HepG2 (cell line): ENCODE measurements around the gene MTRF1. TPM values are rescaled to one million over a fixed set of nuclear protein-coding genes. Genes with fewer than 3 reads are reported as not detected.

Experiments used
- EED ChIP-seq: sonication (generic); formaldehyde crosslinking; IDR thresholded peaks from 2 replicates; pipeline ENCODE4 v1.5.0; 2020; ENCODE audit warnings: mild to moderate bottlenecking, missing genetic modification reagents
- HNRNPUL1 ChIP-seq: fragments of 200-400 bp; formaldehyde crosslinking; IDR thresholded peaks from 2 replicates; pipeline ENCODE4 v1.6.1; 2017; ENCODE audit warnings: low read depth, mild to moderate bottlenecking, low read length, moderate library complexity
- KAT2B ChIP-seq: fragments of 150-350 bp; IDR thresholded peaks from 2 replicates; pipeline ENCODE4 v1.6.1; 2014; ENCODE audit warnings: low read depth, low read length, borderline replicate concordance
- MED1 ChIP-seq: sonication (generic); formaldehyde crosslinking; IDR thresholded peaks from 2 replicates; pipeline ENCODE4 v1.4.0; 2020; ENCODE audit warnings: missing genetic modification reagents
- MIXL1 ChIP-seq: IDR thresholded peaks from 2 replicates; pipeline ENCODE4 v1.6.1; 2016
- PHF21A ChIP-seq: sonication (generic); formaldehyde crosslinking; IDR thresholded peaks from 2 replicates; pipeline ENCODE4 v1.5.0; 2020; ENCODE audit warnings: mild to moderate bottlenecking, missing genetic modification reagents
- POLR2AphosphoS2 ChIP-seq: IDR thresholded peaks from 2 replicates; pipeline ENCODE4 v1.6.1; 2011; ENCODE audit warnings: low read depth, low read length, improper control_type of control experiment
- TBX2 ChIP-seq: sonication (generic); formaldehyde crosslinking; IDR thresholded peaks from 2 replicates; pipeline ENCODE4 v1.5.0; 2020; ENCODE audit warnings: missing genetic modification reagents, mild to moderate bottlenecking, borderline replicate concordance
- ZNF12 ChIP-seq: sonication (generic); formaldehyde crosslinking; IDR thresholded peaks from 2 replicates; pipeline ENCODE4 v1.5.0; 2020; ENCODE audit warnings: missing genetic modification reagents
- ZNF124 ChIP-seq: sonication (generic); formaldehyde crosslinking; IDR thresholded peaks from 2 replicates; pipeline ENCODE4 v1.4.0; 2020; ENCODE audit warnings: missing genetic modification reagents
- ZNF292 ChIP-seq: sonication (generic); formaldehyde crosslinking; IDR thresholded peaks from 2 replicates; pipeline ENCODE4 v1.8.1; 2022; ENCODE audit warnings: mild to moderate bottlenecking, low read depth, missing genetic modification reagents, borderline replicate concordance
- ZNF331 ChIP-seq: sonication (generic); formaldehyde crosslinking; IDR thresholded peaks from 2 replicates; pipeline ENCODE4 v1.4.0; 2020; ENCODE audit warnings: missing genetic modification reagents
- ZNF33B ChIP-seq: sonication (generic); formaldehyde crosslinking; IDR thresholded peaks from 2 replicates; pipeline ENCODE4 v1.5.1; 2020; ENCODE audit warnings: mild to moderate bottlenecking, missing genetic modification reagents
- ZNF382 ChIP-seq: sonication (generic); formaldehyde crosslinking; IDR thresholded peaks from 2 replicates; pipeline ENCODE4 v1.5.0; 2020; ENCODE audit warnings: missing genetic modification reagents, mild to moderate bottlenecking, borderline replicate concordance
- ZNF816 ChIP-seq: sonication (generic); formaldehyde crosslinking; IDR thresholded peaks from 2 replicates; pipeline ENCODE4 v1.8.0; 2022; ENCODE audit warnings: missing genetic modification reagents, mild to moderate bottlenecking, borderline replicate concordance
- polyA plus RNA-seq, 8 experiments: library from polyadenylated mRNA; depleted of rRNA in 3 of 8; stranded (reverse) in 7 of 8; unstranded in 1 of 8; fragments of >200 nt; fragmentation: Illumina TruSeq in 4 of 8; extraction: Trizol in 4 of 8; gene quantifications; 2 replicates each; pipeline versions ENCODE4 v1.2.1 to v1.2.3, GENCODE V29; 2011 to 2016; ENCODE audit warnings: low read depth in 4 of 8, missing spikeins in 1 of 8, mixed read lengths in 1 of 8; ENCODE audit not compliant: insufficient read depth in 1 of 8
- total RNA-seq, 5 experiments: library from RNA; depleted of rRNA; stranded (reverse); fragments of >200 nt; fragmentation: Illumina TruSeq; extraction: Trizol; gene quantifications; 2 replicates each; pipeline ENCODE4 v1.2.3, GENCODE V29; 2016; ENCODE audit warnings: low read depth in 1 of 5
- TF ChIP-seq, protein P1 (sequence below): sonication (generic); formaldehyde crosslinking; IDR thresholded peaks from 2 replicates; pipeline ENCODE4 v1.4.0; 2020; ENCODE audit warnings: missing genetic modification reagents
- TF ChIP-seq, protein P2 (sequence below): IDR thresholded peaks from 2 replicates; pipeline ENCODE4 v1.6.1; 2016; ENCODE audit warnings: missing genetic modification reagents, missing compliant biosample characterization
- TF ChIP-seq, protein P3 (sequence below): sonication (generic); formaldehyde crosslinking; IDR thresholded peaks from 2 replicates; pipeline ENCODE4 v1.5.1; 2020; ENCODE audit warnings: mild to moderate bottlenecking, moderate library complexity, missing genetic modification reagents
- TF ChIP-seq, protein P4 (sequence below): sonication (generic); formaldehyde crosslinking; IDR thresholded peaks from 2 replicates; pipeline ENCODE4 v1.4.0; 2020; ENCODE audit warnings: mild to moderate bottlenecking, missing genetic modification reagents
- TF ChIP-seq, protein P5 (sequence below): IDR thresholded peaks from 2 replicates; pipeline ENCODE4 v1.6.1; 2016

MTRF1 gene
- total and polyA plus RNA-seq, 2 of the 13 experiments (the other 11 are each of a cell fraction or from before 2014, with no cell fraction given), result 21.6 to 27.2 TPM

DNA sequence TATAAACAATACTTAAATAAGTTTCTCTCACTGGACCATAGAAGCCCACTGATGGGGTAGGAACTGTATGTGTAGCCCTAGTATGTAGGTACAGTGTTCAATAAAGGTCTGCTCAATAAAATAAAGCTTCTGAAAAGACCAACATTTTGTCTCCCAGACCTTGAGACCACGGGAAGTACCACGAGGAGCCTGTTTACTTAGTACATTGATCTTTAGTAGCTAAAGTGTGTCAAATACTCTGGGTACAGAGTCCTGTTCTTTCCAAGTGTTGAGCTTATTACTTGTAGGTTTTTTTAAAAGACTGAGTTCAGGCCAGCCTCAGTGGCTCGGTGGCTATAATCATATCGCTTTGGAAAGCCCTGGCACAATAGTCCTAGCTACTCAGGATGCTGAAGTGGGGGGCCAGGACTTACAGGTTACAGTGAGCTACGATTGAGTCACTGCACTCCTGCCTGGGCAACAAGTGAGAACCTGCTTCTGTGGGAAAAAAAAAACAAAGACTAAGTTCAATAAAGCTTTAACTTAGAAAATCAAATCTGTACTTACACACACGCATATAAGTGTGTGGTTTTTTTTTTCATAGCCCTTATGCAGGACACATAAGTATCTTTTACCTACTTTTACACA, 3.4 kb downstream of the MTRF1 start (continued):
- TF ChIP-seq, protein P1, sequence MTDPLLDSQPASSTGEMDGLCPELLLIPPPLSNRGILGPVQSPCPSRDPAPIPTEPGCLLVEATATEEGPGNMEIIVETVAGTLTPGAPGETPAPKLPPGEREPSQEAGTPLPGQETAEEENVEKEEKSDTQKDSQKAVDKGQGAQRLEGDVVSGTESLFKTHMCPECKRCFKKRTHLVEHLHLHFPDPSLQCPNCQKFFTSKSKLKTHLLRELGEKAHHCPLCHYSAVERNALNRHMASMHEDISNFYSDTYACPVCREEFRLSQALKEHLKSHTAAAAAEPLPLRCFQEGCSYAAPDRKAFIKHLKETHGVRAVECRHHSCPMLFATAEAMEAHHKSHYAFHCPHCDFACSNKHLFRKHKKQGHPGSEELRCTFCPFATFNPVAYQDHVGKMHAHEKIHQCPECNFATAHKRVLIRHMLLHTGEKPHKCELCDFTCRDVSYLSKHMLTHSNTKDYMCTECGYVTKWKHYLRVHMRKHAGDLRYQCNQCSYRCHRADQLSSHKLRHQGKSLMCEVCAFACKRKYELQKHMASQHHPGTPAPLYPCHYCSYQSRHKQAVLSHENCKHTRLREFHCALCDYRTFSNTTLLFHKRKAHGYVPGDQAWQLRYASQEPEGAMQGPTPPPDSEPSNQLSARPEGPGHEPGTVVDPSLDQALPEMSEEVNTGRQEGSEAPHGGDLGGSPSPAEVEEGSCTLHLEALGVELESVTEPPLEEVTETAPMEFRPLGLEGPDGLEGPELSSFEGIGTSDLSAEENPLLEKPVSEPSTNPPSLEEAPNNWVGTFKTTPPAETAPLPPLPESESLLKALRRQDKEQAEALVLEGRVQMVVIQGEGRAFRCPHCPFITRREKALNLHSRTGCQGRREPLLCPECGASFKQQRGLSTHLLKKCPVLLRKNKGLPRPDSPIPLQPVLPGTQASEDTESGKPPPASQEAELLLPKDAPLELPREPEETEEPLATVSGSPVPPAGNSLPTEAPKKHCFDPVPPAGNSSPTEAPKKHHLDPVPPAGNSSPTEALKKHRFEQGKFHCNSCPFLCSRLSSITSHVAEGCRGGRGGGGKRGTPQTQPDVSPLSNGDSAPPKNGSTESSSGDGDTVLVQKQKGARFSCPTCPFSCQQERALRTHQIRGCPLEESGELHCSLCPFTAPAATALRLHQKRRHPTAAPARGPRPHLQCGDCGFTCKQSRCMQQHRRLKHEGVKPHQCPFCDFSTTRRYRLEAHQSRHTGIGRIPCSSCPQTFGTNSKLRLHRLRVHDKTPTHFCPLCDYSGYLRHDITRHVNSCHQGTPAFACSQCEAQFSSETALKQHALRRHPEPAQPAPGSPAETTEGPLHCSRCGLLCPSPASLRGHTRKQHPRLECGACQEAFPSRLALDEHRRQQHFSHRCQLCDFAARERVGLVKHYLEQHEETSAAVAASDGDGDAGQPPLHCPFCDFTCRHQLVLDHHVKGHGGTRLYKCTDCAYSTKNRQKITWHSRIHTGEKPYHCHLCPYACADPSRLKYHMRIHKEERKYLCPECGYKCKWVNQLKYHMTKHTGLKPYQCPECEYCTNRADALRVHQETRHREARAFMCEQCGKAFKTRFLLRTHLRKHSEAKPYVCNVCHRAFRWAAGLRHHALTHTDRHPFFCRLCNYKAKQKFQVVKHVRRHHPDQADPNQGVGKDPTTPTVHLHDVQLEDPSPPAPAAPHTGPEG (CRISPR knock-in tag), result no peak
- TF ChIP-seq ZNF382 (CRISPR knock-in tag) (no peak), EED (CRISPR knock-in tag) (no peak), POLR2AphosphoS2 (no peak), ZNF12 (0 out of 2 replicates have a peak, but pooled peaks have one; percentile 18), KAT2B (peak; percentile 55; the same call in 1 of the 2 replicates), ZNF124 (CRISPR knock-in tag) (no peak), ZNF33B (CRISPR knock-in tag) (no peak), MED1 (peak; percentile 48; the same call in 1 of the 2 replicates), ZNF816 (CRISPR knock-in tag) (no peak; the same call in 1 of the 2 replicates), HNRNPUL1 (no peak), MIXL1 (CRISPR knock-in tag) (peak; percentile 74), TBX2 (CRISPR knock-in tag) (peak; percentile 24; the same call in 1 of the 2 replicates), ZNF292 (CRISPR knock-in tag) (peak; percentile 38; the same call in 1 of the 2 replicates), ZNF331 (CRISPR knock-in tag) (0 out of 2 replicates have a peak, but pooled peaks have one; percentile 47), PHF21A (peak; percentile 36; the same call in 1 of the 2 replicates)
- TF ChIP-seq, protein P2, sequence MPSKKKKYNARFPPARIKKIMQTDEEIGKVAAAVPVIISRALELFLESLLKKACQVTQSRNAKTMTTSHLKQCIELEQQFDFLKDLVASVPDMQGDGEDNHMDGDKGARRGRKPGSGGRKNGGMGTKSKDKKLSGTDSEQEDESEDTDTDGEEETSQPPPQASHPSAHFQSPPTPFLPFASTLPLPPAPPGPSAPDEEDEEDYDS (CRISPR knock-in tag), result no peak
- TF ChIP-seq, protein P3, sequence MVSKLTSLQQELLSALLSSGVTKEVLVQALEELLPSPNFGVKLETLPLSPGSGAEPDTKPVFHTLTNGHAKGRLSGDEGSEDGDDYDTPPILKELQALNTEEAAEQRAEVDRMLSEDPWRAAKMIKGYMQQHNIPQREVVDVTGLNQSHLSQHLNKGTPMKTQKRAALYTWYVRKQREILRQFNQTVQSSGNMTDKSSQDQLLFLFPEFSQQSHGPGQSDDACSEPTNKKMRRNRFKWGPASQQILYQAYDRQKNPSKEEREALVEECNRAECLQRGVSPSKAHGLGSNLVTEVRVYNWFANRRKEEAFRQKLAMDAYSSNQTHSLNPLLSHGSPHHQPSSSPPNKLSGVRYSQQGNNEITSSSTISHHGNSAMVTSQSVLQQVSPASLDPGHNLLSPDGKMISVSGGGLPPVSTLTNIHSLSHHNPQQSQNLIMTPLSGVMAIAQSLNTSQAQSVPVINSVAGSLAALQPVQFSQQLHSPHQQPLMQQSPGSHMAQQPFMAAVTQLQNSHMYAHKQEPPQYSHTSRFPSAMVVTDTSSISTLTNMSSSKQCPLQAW (CRISPR knock-in tag), result no peak
- TF ChIP-seq, protein P4, sequence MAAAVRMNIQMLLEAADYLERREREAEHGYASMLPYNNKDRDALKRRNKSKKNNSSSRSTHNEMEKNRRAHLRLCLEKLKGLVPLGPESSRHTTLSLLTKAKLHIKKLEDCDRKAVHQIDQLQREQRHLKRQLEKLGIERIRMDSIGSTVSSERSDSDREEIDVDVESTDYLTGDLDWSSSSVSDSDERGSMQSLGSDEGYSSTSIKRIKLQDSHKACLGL (CRISPR knock-in tag), result no peak
- TF ChIP-seq, protein P5, sequence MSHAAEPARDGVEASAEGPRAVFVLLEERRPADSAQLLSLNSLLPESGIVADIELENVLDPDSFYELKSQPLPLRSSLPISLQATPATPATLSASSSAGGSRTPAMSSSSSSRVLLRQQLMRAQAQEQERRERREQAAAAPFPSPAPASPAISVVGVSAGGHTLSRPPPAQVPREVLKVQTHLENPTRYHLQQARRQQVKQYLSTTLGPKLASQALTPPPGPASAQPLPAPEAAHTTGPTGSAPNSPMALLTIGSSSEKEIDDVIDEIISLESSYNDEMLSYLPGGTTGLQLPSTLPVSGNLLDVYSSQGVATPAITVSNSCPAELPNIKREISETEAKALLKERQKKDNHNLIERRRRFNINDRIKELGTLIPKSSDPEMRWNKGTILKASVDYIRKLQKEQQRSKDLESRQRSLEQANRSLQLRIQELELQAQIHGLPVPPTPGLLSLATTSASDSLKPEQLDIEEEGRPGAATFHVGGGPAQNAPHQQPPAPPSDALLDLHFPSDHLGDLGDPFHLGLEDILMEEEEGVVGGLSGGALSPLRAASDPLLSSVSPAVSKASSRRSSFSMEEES, result peak; percentile 53; the same call in 1 of the 2 replicates
